Measurements from ENCODE around the gene CTBS. TPM values are rescaled to one million over a fixed set of nuclear protein-coding genes. Genes with fewer than 3 reads are reported as not detected.
A peak's percentile ranks its signal among the peaks of the same experiment; 100 is the strongest.
"Not testable (repeated sequence)": the region's sequence is repeated elsewhere in the genome, so short reads cannot be mapped to it uniquely, and the experiment has no call there.

Gene CTBS
- total and polyA plus RNA-seq, 2 experiments from 2014 or later: 4.3 to 5.1 TPM

DNA sequence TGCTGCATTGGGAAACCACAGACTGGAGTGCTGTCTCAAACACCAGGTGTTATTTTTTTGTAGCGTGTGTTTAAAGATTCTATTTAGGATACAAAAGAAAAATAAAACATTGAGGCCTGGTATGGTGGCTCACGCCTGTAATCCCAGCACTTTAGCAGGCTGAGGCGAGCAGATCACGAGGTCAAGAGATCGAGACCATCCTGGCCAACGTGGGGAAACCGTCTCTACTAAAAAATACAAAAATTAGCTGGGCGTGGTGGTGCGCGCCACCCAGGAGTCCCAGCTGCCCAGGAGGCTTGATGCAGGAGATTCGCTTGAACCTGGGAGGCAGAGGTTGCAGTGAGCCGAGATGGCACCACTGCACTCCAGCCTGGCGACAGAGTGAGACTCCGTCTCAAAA is 66.4 kb downstream of the CTBS start:
- not testable (repeated sequence) for ATAC-seq; H3K36me3 ChIP-seq (ENCODE audit: insufficient read depth); H3F3A ChIP-seq (replicated peaks; ENCODE audit: low read depth); H3K4me3 Mint-ChIP-seq; H3K9me3 Mint-ChIP-seq; H3K27ac Mint-ChIP-seq; DNase-seq (ENCODE audit: low spot score); H3K4me2 ChIP-seq; H3K36me3 Mint-ChIP-seq (ENCODE audit: low read depth); H2AFZ ChIP-seq; H3K9me2 ChIP-seq (ENCODE audit: insufficient read depth); H3K27ac ChIP-seq (ENCODE audit: low read depth)
- peaks cover 10% of the 10 kb centered on the region; the same call in 1 of the 2 replicates for H4K20me1 ChIP-seq (replicated peaks; ENCODE audit: insufficient read depth)
- H3K79me2 ChIP-seq (replicated peaks; ENCODE audit: insufficient read depth): peaks cover 26% of the 10 kb centered on the region
- H3K4me3 ChIP-seq: peak overlapping the region; percentile 96; the same call in 1 of the 2 replicates
- Mint-ChIP-seq H3K4me1 (peaks cover 21% of the 10 kb centered on the region), H3K27me3 (ENCODE audit: insufficient read depth, low read depth, poor library complexity) (peaks cover 12% of the 10 kb centered on the region)
- peaks cover 28% of the 10 kb centered on the region for H3K4me1 ChIP-seq (ENCODE audit: insufficient read depth)
- H3K27me3 ChIP-seq (ENCODE audit: insufficient read depth): peaks cover 12% of the 10 kb centered on the region

DNA sequence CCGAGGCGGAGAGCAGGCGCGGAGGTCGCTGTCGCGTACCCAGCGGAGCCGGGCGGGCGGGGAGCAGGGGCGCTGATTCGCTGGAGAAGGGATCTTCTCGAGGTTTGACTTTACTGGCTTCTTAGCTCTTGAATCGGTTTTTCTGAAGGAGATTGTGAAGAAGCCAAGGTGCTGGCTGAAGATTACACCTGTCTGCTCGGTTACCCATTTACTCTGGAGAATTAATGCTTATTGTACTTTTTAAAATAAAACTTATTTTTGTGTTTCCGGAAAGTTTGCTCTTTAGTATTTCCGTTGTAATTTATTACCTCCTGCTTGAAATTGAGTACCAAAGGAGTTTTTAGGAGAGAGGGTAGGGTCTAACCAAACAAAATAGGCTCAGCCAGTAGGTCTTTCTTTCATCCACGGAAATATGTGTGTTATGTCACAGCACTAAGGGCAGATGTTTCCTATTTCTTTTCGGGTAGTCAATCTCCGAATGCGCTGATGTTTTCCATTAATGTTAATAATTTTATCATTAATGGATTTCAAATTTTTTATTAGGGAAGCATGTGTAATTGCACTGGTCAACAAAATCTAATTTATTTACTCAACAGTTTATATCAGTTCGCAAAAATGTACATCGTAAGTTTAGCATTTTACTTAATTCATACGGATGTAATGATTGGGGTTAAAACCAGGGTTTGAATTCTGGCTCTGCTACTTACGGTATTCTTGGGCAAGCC is 67.3 kb downstream of the CTBS start:
- Histone ChIP-seq H4K20me1 (replicated peaks; ENCODE audit: insufficient read depth) (peaks cover 10% of the 10 kb centered on the region; the same call in 1 of the 2 replicates), H3K4me2 (peak overlapping the region; percentile 99), H3F3A (replicated peaks; ENCODE audit: low read depth) (no peaks in the 10 kb centered on the region), H3K36me3 (ENCODE audit: insufficient read depth) (no peaks in the 10 kb centered on the region), H3K27me3 (ENCODE audit: insufficient read depth) (peaks cover 12% of the 10 kb centered on the region), H3K27ac (ENCODE audit: low read depth) (peak overlapping the region; percentile 71), H2AFZ (peak overlapping the region; percentile 85), H3K79me2 (replicated peaks; ENCODE audit: insufficient read depth) (peaks cover 34% of the 10 kb centered on the region), H3K4me1 (ENCODE audit: insufficient read depth) (peaks cover 28% of the 10 kb centered on the region), H3K9me2 (ENCODE audit: insufficient read depth) (no peaks in the 10 kb centered on the region; the same call in 1 of the 2 replicates), H3K4me3 (peak overlapping the region; percentile 96)
- DNase-seq (ENCODE audit: low spot score) (peak; percentile 79), ATAC-seq (peak; percentile 66)
- peaks cover 12% of the 10 kb centered on the region for H3K27me3 Mint-ChIP-seq (ENCODE audit: insufficient read depth, low read depth, poor library complexity)
- peak overlapping the region; percentile 93 for H3K4me3 Mint-ChIP-seq
- H3K36me3 Mint-ChIP-seq (ENCODE audit: low read depth): peaks cover 10% of the 10 kb centered on the region; the same call in 2 of the 3 replicates
- H3K27ac Mint-ChIP-seq: peak overlapping the region; percentile 95
- H3K9me3 Mint-ChIP-seq: peaks cover 9% of the 10 kb centered on the region; the same call in 1 of the 3 replicates
- peaks cover 21% of the 10 kb centered on the region for H3K4me1 Mint-ChIP-seq
- TF ChIP-seq STAT1 (IDR thresholded peaks at IDR 0.05; ENCODE audit: unreplicated experiment) (no peak), POLR2AphosphoS5 (IDR thresholded peaks at IDR 0.05; ENCODE audit: low read depth) (no peak), NANOG (IDR thresholded peaks at IDR 0.05; ENCODE audit: borderline replicate concordance) (no peak), ZNF331 (CRISPR knock-in tag; IDR thresholded peaks at IDR 0.05; ENCODE audit: low read depth) (no peak), EZH2 (IDR thresholded peaks at IDR 0.05; ENCODE audit: low read depth, unreplicated experiment) (no peak), CREB1 (CRISPR knock-in tag; IDR thresholded peaks at IDR 0.05; ENCODE audit: low read depth) (no peak), EZH2phosphoT487 (IDR thresholded peaks at IDR 0.05; ENCODE audit: unreplicated experiment) (no peak), JUNB (IDR thresholded peaks at IDR 0.05; ENCODE audit: unreplicated experiment) (no peak)
- TF ChIP-seq, protein P1, sequence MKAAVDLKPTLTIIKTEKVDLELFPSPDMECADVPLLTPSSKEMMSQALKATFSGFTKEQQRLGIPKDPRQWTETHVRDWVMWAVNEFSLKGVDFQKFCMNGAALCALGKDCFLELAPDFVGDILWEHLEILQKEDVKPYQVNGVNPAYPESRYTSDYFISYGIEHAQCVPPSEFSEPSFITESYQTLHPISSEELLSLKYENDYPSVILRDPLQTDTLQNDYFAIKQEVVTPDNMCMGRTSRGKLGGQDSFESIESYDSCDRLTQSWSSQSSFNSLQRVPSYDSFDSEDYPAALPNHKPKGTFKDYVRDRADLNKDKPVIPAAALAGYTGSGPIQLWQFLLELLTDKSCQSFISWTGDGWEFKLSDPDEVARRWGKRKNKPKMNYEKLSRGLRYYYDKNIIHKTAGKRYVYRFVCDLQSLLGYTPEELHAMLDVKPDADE (IDR thresholded peaks at IDR 0.05): no peak
- TF ChIP-seq, protein P2, sequence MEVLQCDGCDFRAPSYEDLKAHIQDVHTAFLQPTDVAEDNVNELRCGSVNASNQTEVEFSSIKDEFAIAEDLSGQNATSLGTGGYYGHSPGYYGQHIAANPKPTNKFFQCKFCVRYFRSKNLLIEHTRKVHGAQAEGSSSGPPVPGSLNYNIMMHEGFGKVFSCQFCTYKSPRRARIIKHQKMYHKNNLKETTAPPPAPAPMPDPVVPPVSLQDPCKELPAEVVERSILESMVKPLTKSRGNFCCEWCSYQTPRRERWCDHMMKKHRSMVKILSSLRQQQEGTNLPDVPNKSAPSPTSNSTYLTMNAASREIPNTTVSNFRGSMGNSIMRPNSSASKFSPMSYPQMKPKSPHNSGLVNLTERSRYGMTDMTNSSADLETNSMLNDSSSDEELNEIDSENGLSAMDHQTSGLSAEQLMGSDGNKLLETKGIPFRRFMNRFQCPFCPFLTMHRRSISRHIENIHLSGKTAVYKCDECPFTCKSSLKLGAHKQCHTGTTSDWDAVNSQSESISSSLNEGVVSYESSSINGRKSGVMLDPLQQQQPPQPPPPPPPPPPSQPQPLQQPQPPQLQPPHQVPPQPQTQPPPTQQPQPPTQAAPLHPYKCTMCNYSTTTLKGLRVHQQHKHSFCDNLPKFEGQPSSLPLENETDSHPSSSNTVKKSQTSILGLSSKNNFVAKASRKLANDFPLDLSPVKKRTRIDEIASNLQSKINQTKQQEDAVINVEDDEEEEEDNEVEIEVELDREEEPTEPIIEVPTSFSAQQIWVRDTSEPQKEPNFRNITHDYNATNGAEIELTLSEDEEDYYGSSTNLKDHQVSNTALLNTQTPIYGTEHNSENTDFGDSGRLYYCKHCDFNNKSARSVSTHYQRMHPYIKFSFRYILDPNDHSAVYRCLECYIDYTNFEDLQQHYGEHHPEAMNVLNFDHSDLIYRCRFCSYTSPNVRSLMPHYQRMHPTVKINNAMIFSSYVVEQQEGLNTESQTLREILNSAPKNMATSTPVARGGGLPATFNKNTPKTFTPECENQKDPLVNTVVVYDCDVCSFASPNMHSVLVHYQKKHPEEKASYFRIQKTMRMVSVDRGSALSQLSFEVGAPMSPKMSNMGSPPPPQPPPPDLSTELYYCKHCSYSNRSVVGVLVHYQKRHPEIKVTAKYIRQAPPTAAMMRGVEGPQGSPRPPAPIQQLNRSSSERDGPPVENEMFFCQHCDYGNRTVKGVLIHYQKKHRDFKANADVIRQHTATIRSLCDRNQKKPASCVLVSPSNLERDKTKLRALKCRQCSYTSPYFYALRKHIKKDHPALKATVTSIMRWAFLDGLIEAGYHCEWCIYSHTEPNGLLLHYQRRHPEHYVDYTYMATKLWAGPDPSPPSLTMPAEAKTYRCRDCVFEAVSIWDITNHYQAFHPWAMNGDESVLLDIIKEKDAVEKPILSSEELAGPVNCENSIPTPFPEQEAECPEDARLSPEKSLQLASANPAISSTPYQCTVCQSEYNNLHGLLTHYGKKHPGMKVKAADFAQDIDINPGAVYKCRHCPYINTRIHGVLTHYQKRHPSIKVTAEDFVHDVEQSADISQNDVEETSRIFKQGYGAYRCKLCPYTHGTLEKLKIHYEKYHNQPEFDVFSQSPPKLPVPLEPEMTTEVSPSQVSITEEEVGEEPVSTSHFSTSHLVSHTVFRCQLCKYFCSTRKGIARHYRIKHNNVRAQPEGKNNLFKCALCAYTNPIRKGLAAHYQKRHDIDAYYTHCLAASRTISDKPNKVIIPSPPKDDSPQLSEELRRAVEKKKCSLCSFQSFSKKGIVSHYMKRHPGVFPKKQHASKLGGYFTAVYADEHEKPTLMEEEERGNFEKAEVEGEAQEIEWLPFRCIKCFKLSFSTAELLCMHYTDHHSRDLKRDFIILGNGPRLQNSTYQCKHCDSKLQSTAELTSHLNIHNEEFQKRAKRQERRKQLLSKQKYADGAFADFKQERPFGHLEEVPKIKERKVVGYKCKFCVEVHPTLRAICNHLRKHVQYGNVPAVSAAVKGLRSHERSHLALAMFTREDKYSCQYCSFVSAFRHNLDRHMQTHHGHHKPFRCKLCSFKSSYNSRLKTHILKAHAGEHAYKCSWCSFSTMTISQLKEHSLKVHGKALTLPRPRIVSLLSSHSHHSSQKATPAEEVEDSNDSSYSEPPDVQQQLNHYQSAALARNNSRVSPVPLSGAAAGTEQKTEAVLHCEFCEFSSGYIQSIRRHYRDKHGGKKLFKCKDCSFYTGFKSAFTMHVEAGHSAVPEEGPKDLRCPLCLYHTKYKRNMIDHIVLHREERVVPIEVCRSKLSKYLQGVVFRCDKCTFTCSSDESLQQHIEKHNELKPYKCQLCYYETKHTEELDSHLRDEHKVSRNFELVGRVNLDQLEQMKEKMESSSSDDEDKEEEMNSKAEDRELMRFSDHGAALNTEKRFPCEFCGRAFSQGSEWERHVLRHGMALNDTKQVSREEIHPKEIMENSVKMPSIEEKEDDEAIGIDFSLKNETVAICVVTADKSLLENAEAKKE (CRISPR knock-in tag; IDR thresholded peaks at IDR 0.05): no peak
- TF ChIP-seq, protein P3, sequence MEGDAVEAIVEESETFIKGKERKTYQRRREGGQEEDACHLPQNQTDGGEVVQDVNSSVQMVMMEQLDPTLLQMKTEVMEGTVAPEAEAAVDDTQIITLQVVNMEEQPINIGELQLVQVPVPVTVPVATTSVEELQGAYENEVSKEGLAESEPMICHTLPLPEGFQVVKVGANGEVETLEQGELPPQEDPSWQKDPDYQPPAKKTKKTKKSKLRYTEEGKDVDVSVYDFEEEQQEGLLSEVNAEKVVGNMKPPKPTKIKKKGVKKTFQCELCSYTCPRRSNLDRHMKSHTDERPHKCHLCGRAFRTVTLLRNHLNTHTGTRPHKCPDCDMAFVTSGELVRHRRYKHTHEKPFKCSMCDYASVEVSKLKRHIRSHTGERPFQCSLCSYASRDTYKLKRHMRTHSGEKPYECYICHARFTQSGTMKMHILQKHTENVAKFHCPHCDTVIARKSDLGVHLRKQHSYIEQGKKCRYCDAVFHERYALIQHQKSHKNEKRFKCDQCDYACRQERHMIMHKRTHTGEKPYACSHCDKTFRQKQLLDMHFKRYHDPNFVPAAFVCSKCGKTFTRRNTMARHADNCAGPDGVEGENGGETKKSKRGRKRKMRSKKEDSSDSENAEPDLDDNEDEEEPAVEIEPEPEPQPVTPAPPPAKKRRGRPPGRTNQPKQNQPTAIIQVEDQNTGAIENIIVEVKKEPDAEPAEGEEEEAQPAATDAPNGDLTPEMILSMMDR (conservative IDR thresholded peaks at IDR 0.05; ENCODE audit: low read depth in 2 of 2): no peak

Measured in GM23338 (cell line).